ENCODE results near the gene OPTC. TPM values are rescaled to one million over a fixed set of nuclear protein-coding genes. Genes with fewer than 3 reads are reported as not detected.
"Not testable (repeated sequence)": the region's sequence is repeated elsewhere in the genome, so short reads cannot be mapped to it uniquely, and the experiment has no call there.

The OPTC gene
- total and polyA plus RNA-seq, 9 donors, result 0.08 TPM; not detected in 8

- no peaks in the 10 kb centered on the region for H3K27me3 ChIP-seq
- no peaks in the 10 kb centered on the region for H3K36me3 ChIP-seq
- intact Hi-C loops (cut with DNase I), result no loop called here
- no peaks in the 10 kb centered on the region for H3K9me3 ChIP-seq
- no peak overlapping the region for H3K4me3 ChIP-seq
- DNase-seq, result no peak
- H3K4me1 ChIP-seq (ENCODE audit: insufficient read depth), result peaks cover 6% of the 10 kb centered on the region
- TF ChIP-seq EP300 (IDR thresholded peaks at IDR 0.05), result no peak
- no peak overlapping the region for H3K27ac ChIP-seq
- WGBS, 3 donors, result 57 to 71% (median 70%) methylated on average over 5 of the region's 5 CpGs
These were observed 23.0 kb downstream of the OPTC start for GRCh38 chr1:203516906-203517305.

- no peaks in the 10 kb centered on the region for H3K27me3 ChIP-seq
- no peak overlapping the region for H3K27ac ChIP-seq
- peaks cover 10% of the 10 kb centered on the region for H3K4me1 ChIP-seq (ENCODE audit: insufficient read depth)
- H3K9me3 ChIP-seq, result no peaks in the 10 kb centered on the region
- H3K4me3 ChIP-seq, result no peak overlapping the region
- no peak for DNase-seq
- H3K36me3 ChIP-seq, result no peaks in the 10 kb centered on the region
- WGBS, 3 donors, result 82 to 86% (median 83%) methylated on average over 11 of the region's 11 CpGs
- no peak for TF ChIP-seq CTCF (IDR thresholded peaks at IDR 0.05)
- TF ChIP-seq POLR2A (IDR thresholded peaks at IDR 0.05), result no peak
- no peak for TF ChIP-seq EP300 (IDR thresholded peaks at IDR 0.05)
- intact Hi-C loops (cut with DNase I), result no loop called here
These were observed 23.6 kb downstream of the OPTC start for GRCh38 chr1:203517426-203518110.

- H3K36me3 ChIP-seq; H3K4me3 ChIP-seq; H3K27me3 ChIP-seq; H3K9me3 ChIP-seq; H3K27ac ChIP-seq; intact Hi-C loops (cut with DNase I); DNase-seq; H3K4me1 ChIP-seq (ENCODE audit: insufficient read depth): not testable (repeated sequence)
- 93 to 98% (median 97%) methylated on average over 4 of the region's 4 CpGs for whole genome bisulfite sequencing, 3 donors
These were observed 24.2 kb downstream of the OPTC start for GRCh38 chr1:203518139-203518538.

- WGBS, 3 donors, result 94 to 96% (median 96%) methylated on average over 7 of the region's 7 CpGs
- TF ChIP-seq POLR2A (IDR thresholded peaks at IDR 0.05) (no peak), EP300 (IDR thresholded peaks at IDR 0.05) (no peak), CTCF (IDR thresholded peaks at IDR 0.05) (no peak)
- DNase-seq, result no peak
- H3K4me1 ChIP-seq (ENCODE audit: insufficient read depth), result peaks cover 10% of the 10 kb centered on the region
- H3K4me3 ChIP-seq, result no peak overlapping the region
- no peaks in the 10 kb centered on the region for H3K9me3 ChIP-seq
- H3K27ac ChIP-seq, result no peak overlapping the region
- H3K27me3 ChIP-seq, result no peaks in the 10 kb centered on the region
- no peaks in the 10 kb centered on the region for H3K36me3 ChIP-seq
- intact Hi-C loops (cut with DNase I), result no loop called here
These were observed 24.6 kb downstream of the OPTC start for GRCh38 chr1:203518541-203518940.

GRCh38 chr1:203519053-203519840, 25.3 kb downstream of the OPTC start:
- no peak for DNase-seq
- Histone ChIP-seq H3K27ac (no peak overlapping the region), H3K4me3 (no peak overlapping the region), H3K4me1 (ENCODE audit: insufficient read depth) (peaks cover 10% of the 10 kb centered on the region), H3K36me3 (no peaks in the 10 kb centered on the region), H3K9me3 (no peaks in the 10 kb centered on the region), H3K27me3 (no peaks in the 10 kb centered on the region)
- intact Hi-C loops (cut with DNase I), result no loop called here
- 81 to 89% (median 82%) methylated on average over 10 of the region's 10 CpGs for WGBS, 3 donors
- TF ChIP-seq CTCF (IDR thresholded peaks at IDR 0.05), result no peak
- TF ChIP-seq POLR2A (IDR thresholded peaks at IDR 0.05), result no peak
- no peak for TF ChIP-seq EP300 (IDR thresholded peaks at IDR 0.05)

All from ovary (tissue), 9 donors.